Measurements from ENCODE around the gene SKI. TPM values are rescaled to one million over a fixed set of nuclear protein-coding genes. Genes with fewer than 3 reads are reported as not detected.

Gene SKI
- total and polyA plus RNA-seq, 2 of the 4 experiments (the other 2 are of a cell fraction), result 2.3 to 20.1 TPM

DNA sequence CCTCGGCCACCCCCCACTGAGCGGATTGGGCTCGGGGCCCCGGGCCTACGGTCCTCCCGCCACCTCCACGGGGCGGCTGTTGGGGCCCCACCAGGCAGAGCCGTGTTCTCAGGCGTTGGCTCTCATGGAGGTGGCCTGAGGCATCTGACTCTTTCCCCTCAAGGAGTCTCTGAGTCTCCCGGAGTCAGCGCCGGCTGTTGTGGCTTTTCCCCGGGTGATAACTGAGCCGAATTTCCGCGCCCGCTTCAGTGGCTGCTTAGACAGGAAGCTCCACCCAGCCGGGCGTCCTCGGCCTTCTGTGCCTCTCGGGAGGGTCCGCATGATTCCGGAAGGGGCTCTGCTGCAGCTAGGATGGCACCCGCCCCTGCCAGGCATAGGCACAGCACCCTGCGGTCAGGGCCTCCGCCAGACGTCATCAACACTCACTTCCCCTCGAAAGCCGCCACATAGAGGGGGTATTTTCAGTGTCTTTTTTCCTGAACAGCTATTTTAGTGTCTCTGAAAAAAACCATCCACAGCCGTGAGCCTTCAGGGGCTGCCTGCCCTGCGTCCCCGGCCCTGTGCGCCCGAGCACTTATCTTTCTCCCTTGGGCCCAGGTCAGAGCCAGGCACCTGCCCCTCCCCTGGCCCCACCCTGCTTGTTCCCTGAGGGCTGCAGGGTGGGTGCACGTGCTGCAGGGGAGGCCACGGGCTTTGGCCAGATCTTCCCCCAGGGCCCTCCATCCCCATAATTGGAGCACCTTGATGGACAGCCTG lies 72.9 kb downstream of the SKI start:
- Histone ChIP-seq H4K20me1 (ENCODE audit: insufficient read depth, low read length) (peaks cover 77% of the 10 kb centered on the region), H3K9me3 (ENCODE audit: control insufficient read depth, insufficient read depth, low read length) (no peaks in the 10 kb centered on the region), H3K4me2 (ENCODE audit: low read depth, low read length) (peak overlapping the region; percentile 29), H3K9me1 (ENCODE audit: insufficient read depth, low read length) (peaks cover 23% of the 10 kb centered on the region), H3K27ac (ENCODE audit: insufficient read depth, low read length) (peak overlapping the region; percentile 84), H2AK5ac (ENCODE audit: low read depth, low read length) (peak overlapping the region; percentile 66), H3K18ac (ENCODE audit: low read depth, low read length) (no peak overlapping the region), H4K8ac (ENCODE audit: low read depth in 2 of 2, low read length in 2 of 2) (peak overlapping the region in 1 of 2 experiments; percentile 64; a peak in 1 of 4 replicates), H3K4me3 (ENCODE audit: insufficient read depth, low read depth, low read length) (no peak overlapping the region), H2BK5ac (ENCODE audit: low read depth, low read length, poor library complexity, severe bottlenecking) (peak overlapping the region; percentile 59), H3K27me3 (ENCODE audit: control insufficient read depth, insufficient read depth, low read length) (no peaks in the 10 kb centered on the region), H4K5ac (ENCODE audit: low read depth, low read length) (peak overlapping the region; percentile 42; the same call in 1 of the 2 replicates), H3K23ac (ENCODE audit: low read depth, low read length) (peak overlapping the region; percentile 90), H3K14ac (replicated peaks; ENCODE audit: low read depth, low read length) (peak overlapping the region; percentile 66), H3K79me1 (ENCODE audit: low read depth in 1 of 2, low read length in 2 of 2) (peaks cover 5 to 84% of the 10 kb centered on the region in 2 experiments), H2BK20ac (ENCODE audit: low read depth, low read length) (no peak overlapping the region), H3K4ac (ENCODE audit: low read depth, low read length) (peak overlapping the region; percentile 81), H4K91ac (ENCODE audit: insufficient read depth, low read depth, low read length) (peak overlapping the region; percentile 56; the same call in 1 of the 2 replicates), H3K9ac (ENCODE audit: low read depth, low read length) (peak overlapping the region; percentile 57), H2AK9ac (replicated peaks; ENCODE audit: low read depth, low read length, poor library complexity) (peak overlapping the region; percentile 96), H3K56ac (ENCODE audit: extremely low read depth, insufficient read depth, low read length) (no peak overlapping the region), H3K4me1 (ENCODE audit: control insufficient read depth, insufficient read depth, low read length) (peaks cover 26% of the 10 kb centered on the region), H2AFZ (replicated peaks; ENCODE audit: low read length, poor library complexity) (peak overlapping the region; percentile 75), H2BK120ac (ENCODE audit: low read depth, low read length) (peak overlapping the region; percentile 52; the same call in 1 of the 2 replicates), H3K36me3 (ENCODE audit: control insufficient read depth, insufficient read depth, low read length) (peaks cover 32% of the 10 kb centered on the region; the same call in 1 of the 2 replicates), H2BK15ac (ENCODE audit: low read depth, low read length) (no peak overlapping the region)
- 11% methylated on average over 24 of the region's 37 CpGs; no CpG with 5 or more reads in 1 of the 2 experiments for WGBS, 2 experiments (ENCODE audit: extremely low coverage in 2 of 2, insufficient read length in 1 of 2)
- dilution Hi-C loops (cut with HindIII; ENCODE audit: low sequenced_read_pairs, unreplicated experiment), result no loop called here
- POLR2A ChIA-PET (ENCODE audit: unreplicated experiment), result no interaction called here
- BruUV-seq (replicated peaks), result no TSS peak
- CTCF ChIA-PET, result interaction anchor here (1.0 kb wide), 1 partner anchor 11 kb away, joined by 3 read pairs; no protein-coding TSS in a partner anchor
- DNase-seq (peak; percentile 67), ATAC-seq (ENCODE audit: low read depth) (peak; percentile 64)
- intact Hi-C loops (cut with micrococcal nuclease), result loop anchor here (1.0 kb wide), 1 partner anchor 71 kb away; no protein-coding TSS in a partner anchor
- no peak for TF ChIP-seq CEBPB (IDR thresholded peaks at IDR 0.05; ENCODE audit: low read depth, low read length)
- 0 out of 2 replicates have a peak, but pooled peaks have one; percentile 13 for TF ChIP-seq POLR2A (IDR thresholded peaks at IDR 0.05; ENCODE audit: low read depth, low read length)
- TF ChIP-seq CHD1 (IDR thresholded peaks at IDR 0.05; ENCODE audit: low read depth, low read length), result 0 out of 2 replicates have a peak, but pooled peaks have one; percentile 58
- in situ Hi-C loops (cut with MboI; ENCODE audit: low sequenced_read_pairs), result no loop called here
